Measurements from ENCODE around the gene ERF. TPM values are rescaled to one million over a fixed set of nuclear protein-coding genes. Genes with fewer than 3 reads are reported as not detected.

Gene ERF
- total and polyA plus RNA-seq, 4 donors: 16.1 to 57.2 (median 37.5) TPM

GRCh38 chr19:42293948-42294347 lies 39.0 kb upstream of the ERF start:
- Histone ChIP-seq H3K36me3 (ENCODE audit: control insufficient read depth, insufficient read depth, low read length) (peaks cover 93% of the 10 kb centered on the region), H3K9me3 (ENCODE audit: control insufficient read depth, insufficient read depth, low read length) (no peaks in the 10 kb centered on the region), H3K4me1 (ENCODE audit: control insufficient read depth, insufficient read depth, low read length) (no peaks in the 10 kb centered on the region), H3K27me3 (ENCODE audit: control insufficient read depth, insufficient read depth, low read length) (no peaks in the 10 kb centered on the region), H3K27ac (ENCODE audit: low read depth, low read length) (no peak overlapping the region), H3K4me3 (ENCODE audit: low read depth, low read length) (no peak overlapping the region)
- WGBS (ENCODE audit: insufficient coverage): 91% methylated on average over 15 of the region's 15 CpGs
- DNase-seq (ENCODE audit: low read depth in 4 of 6, low spot score in 6 of 6): no peak

- Histone ChIP-seq H3K4me3 (ENCODE audit: low read depth, low read length) (no peak overlapping the region), H3K4me1 (ENCODE audit: control insufficient read depth, insufficient read depth, low read length) (no peaks in the 10 kb centered on the region), H3K27me3 (ENCODE audit: control insufficient read depth, insufficient read depth, low read length) (no peaks in the 10 kb centered on the region), H3K9me3 (ENCODE audit: control insufficient read depth, insufficient read depth, low read length) (no peaks in the 10 kb centered on the region), H3K27ac (ENCODE audit: low read depth, low read length) (no peak overlapping the region), H3K36me3 (ENCODE audit: control insufficient read depth, insufficient read depth, low read length) (peaks cover 94% of the 10 kb centered on the region)
- no peak for DNase-seq (ENCODE audit: low read depth in 4 of 6, low spot score in 6 of 6)
- 77% methylated on average over 14 of the region's 17 CpGs for WGBS (ENCODE audit: insufficient coverage)
These were observed 38.6 kb upstream of the ERF start for GRCh38 chr19:42293540-42293939.

GRCh38 chr19:42292963-42293362 lies 38.0 kb upstream of the ERF start:
- Histone ChIP-seq H3K4me1 (ENCODE audit: control insufficient read depth, insufficient read depth, low read length) (no peaks in the 10 kb centered on the region), H3K27ac (ENCODE audit: low read depth, low read length) (no peak overlapping the region), H3K9me3 (ENCODE audit: control insufficient read depth, insufficient read depth, low read length) (no peaks in the 10 kb centered on the region), H3K36me3 (ENCODE audit: control insufficient read depth, insufficient read depth, low read length) (peaks cover 94% of the 10 kb centered on the region), H3K27me3 (ENCODE audit: control insufficient read depth, insufficient read depth, low read length) (no peaks in the 10 kb centered on the region), H3K4me3 (ENCODE audit: low read depth, low read length) (no peak overlapping the region)
- DNase-seq (ENCODE audit: low read depth in 4 of 6, low spot score in 6 of 6): no peak
- 85% methylated on average over 14 of the region's 14 CpGs for whole genome bisulfite sequencing (ENCODE audit: insufficient coverage)

GRCh38 chr19:42292042-42292960 lies 37.4 kb upstream of the ERF start:
- Histone ChIP-seq H3K27ac (ENCODE audit: low read depth, low read length) (no peak overlapping the region), H3K4me1 (ENCODE audit: control insufficient read depth, insufficient read depth, low read length) (no peaks in the 10 kb centered on the region), H3K36me3 (ENCODE audit: control insufficient read depth, insufficient read depth, low read length) (peaks cover 99% of the 10 kb centered on the region), H3K4me3 (ENCODE audit: low read depth, low read length) (no peak overlapping the region), H3K9me3 (ENCODE audit: control insufficient read depth, insufficient read depth, low read length) (no peaks in the 10 kb centered on the region), H3K27me3 (ENCODE audit: control insufficient read depth, insufficient read depth, low read length) (no peaks in the 10 kb centered on the region)
- DNase-seq (ENCODE audit: low read depth in 4 of 6, low spot score in 6 of 6): no peak
- 94% methylated on average over 25 of the region's 27 CpGs for WGBS (ENCODE audit: insufficient coverage)

GRCh38 chr19:42291435-42291810 lies 36.5 kb upstream of the ERF start:
- H3K27ac ChIP-seq (ENCODE audit: low read depth, low read length): no peak overlapping the region
- peaks cover 99% of the 10 kb centered on the region for H3K36me3 ChIP-seq (ENCODE audit: control insufficient read depth, insufficient read depth, low read length)
- H3K9me3 ChIP-seq (ENCODE audit: control insufficient read depth, insufficient read depth, low read length): no peaks in the 10 kb centered on the region
- H3K27me3 ChIP-seq (ENCODE audit: control insufficient read depth, insufficient read depth, low read length): no peaks in the 10 kb centered on the region
- DNase-seq (ENCODE audit: low read depth in 4 of 6, low spot score in 6 of 6): no peak
- peaks cover 7% of the 10 kb centered on the region for H3K4me1 ChIP-seq (ENCODE audit: control insufficient read depth, insufficient read depth, low read length)
- no peak overlapping the region for H3K4me3 ChIP-seq (ENCODE audit: low read depth, low read length)
- WGBS (ENCODE audit: insufficient coverage): 66% methylated on average over 9 of the region's 9 CpGs

GRCh38 chr19:42290523-42291434 lies 35.9 kb upstream of the ERF start:
- DNase-seq (ENCODE audit: low read depth in 4 of 6, low spot score in 6 of 6): no peak

GRCh38 chr19:42290136-42290522 lies 35.2 kb upstream of the ERF start:
- Histone ChIP-seq H3K9me3 (ENCODE audit: control insufficient read depth, insufficient read depth, low read length) (no peaks in the 10 kb centered on the region), H3K4me3 (ENCODE audit: low read depth, low read length) (no peak overlapping the region), H3K4me1 (ENCODE audit: control insufficient read depth, insufficient read depth, low read length) (peaks cover 20% of the 10 kb centered on the region), H3K27me3 (ENCODE audit: control insufficient read depth, insufficient read depth, low read length) (no peaks in the 10 kb centered on the region), H3K36me3 (ENCODE audit: control insufficient read depth, insufficient read depth, low read length) (peaks cover 97% of the 10 kb centered on the region), H3K27ac (ENCODE audit: low read depth, low read length) (no peak overlapping the region)
- no peak for DNase-seq (ENCODE audit: low read depth in 4 of 6, low spot score in 6 of 6)
- WGBS (ENCODE audit: insufficient coverage): 86% methylated on average over 13 of the region's 13 CpGs

More at GRCh38 chr19:42290523-42291434, 35.9 kb upstream of the ERF start:
- Histone ChIP-seq H3K27me3 (ENCODE audit: control insufficient read depth, insufficient read depth, low read length) (no peaks in the 10 kb centered on the region), H3K36me3 (ENCODE audit: control insufficient read depth, insufficient read depth, low read length) (peaks cover 99% of the 10 kb centered on the region), H3K27ac (ENCODE audit: low read depth, low read length) (no peak overlapping the region), H3K9me3 (ENCODE audit: control insufficient read depth, insufficient read depth, low read length) (no peaks in the 10 kb centered on the region), H3K4me1 (ENCODE audit: control insufficient read depth, insufficient read depth, low read length) (peaks cover 14% of the 10 kb centered on the region), H3K4me3 (ENCODE audit: low read depth, low read length) (no peak overlapping the region)
- 86% methylated on average over 30 of the region's 31 CpGs for WGBS (ENCODE audit: insufficient coverage)

- H3K36me3 ChIP-seq (ENCODE audit: control insufficient read depth, insufficient read depth, low read length): peaks cover 91% of the 10 kb centered on the region
- no peak overlapping the region for H3K27ac ChIP-seq (ENCODE audit: low read depth, low read length)
- WGBS (ENCODE audit: insufficient coverage): 100% methylated on average over 1 of the region's 8 CpGs
These were observed 34.7 kb upstream of the ERF start for GRCh38 chr19:42289556-42290041.

GRCh38 chr19:42288881-42289555 lies 34.1 kb upstream of the ERF start:
- no peak overlapping the region for H3K4me3 ChIP-seq (ENCODE audit: low read depth, low read length)
- DNase-seq (ENCODE audit: low read depth in 4 of 6, low spot score in 6 of 6): no peak
- H3K27ac ChIP-seq (ENCODE audit: low read depth, low read length): no peak overlapping the region
- H3K36me3 ChIP-seq (ENCODE audit: control insufficient read depth, insufficient read depth, low read length): peaks cover 85% of the 10 kb centered on the region
- H3K4me1 ChIP-seq (ENCODE audit: control insufficient read depth, insufficient read depth, low read length): peaks cover 26% of the 10 kb centered on the region
- WGBS (ENCODE audit: insufficient coverage): 87% methylated on average over 20 of the region's 22 CpGs
- no peaks in the 10 kb centered on the region for H3K9me3 ChIP-seq (ENCODE audit: control insufficient read depth, insufficient read depth, low read length)
- H3K27me3 ChIP-seq (ENCODE audit: control insufficient read depth, insufficient read depth, low read length): no peaks in the 10 kb centered on the region

More at GRCh38 chr19:42289556-42290041, 34.7 kb upstream of the ERF start:
- no peak for DNase-seq (ENCODE audit: low read depth in 4 of 6, low spot score in 6 of 6)
- peaks cover 26% of the 10 kb centered on the region for H3K4me1 ChIP-seq (ENCODE audit: control insufficient read depth, insufficient read depth, low read length)
- no peak overlapping the region for H3K4me3 ChIP-seq (ENCODE audit: low read depth, low read length)
- no peaks in the 10 kb centered on the region for H3K27me3 ChIP-seq (ENCODE audit: control insufficient read depth, insufficient read depth, low read length)
- no peaks in the 10 kb centered on the region for H3K9me3 ChIP-seq (ENCODE audit: control insufficient read depth, insufficient read depth, low read length)
